ENCODE measurements around the gene ENO3. TPM values are rescaled to one million over a fixed set of nuclear protein-coding genes. Genes with fewer than 3 reads are reported as not detected.

The ENO3 gene
- total and polyA plus RNA-seq, 2 experiments from 2014 or later, result 12.1 to 19.6 TPM

DNA sequence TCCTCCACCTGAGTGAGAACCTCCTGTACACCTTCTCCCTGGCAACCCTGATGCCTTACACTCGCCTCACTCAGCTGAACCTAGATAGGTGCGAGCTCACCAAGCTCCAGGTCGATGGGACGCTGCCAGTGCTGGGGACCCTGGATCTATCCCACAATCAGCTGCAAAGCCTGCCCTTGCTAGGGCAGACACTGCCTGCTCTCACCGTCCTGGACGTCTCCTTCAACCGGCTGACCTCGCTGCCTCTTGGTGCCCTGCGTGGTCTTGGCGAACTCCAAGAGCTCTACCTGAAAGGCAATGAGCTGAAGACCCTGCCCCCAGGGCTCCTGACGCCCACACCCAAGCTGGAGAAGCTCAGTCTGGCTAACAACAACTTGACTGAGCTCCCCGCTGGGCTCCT lies 18.2 kb upstream of the ENO3 start:
- peaks cover 15% of the 10 kb centered on the region for H3K4me1 Mint-ChIP-seq
- no peak overlapping the region for H2AFZ ChIP-seq
- no peak overlapping the region for H3K27ac Mint-ChIP-seq

More for the DNA sequence above, 18.2 kb upstream of the ENO3 start:
- H3K79me2 ChIP-seq (replicated peaks; ENCODE audit: insufficient read depth), result no peaks in the 10 kb centered on the region
- TF ChIP-seq JUNB (IDR thresholded peaks at IDR 0.05; ENCODE audit: unreplicated experiment), result no peak
- no peak for TF ChIP-seq EZH2phosphoT487 (IDR thresholded peaks at IDR 0.05; ENCODE audit: unreplicated experiment)
- no peak for TF ChIP-seq ZNF331 (CRISPR knock-in tag; IDR thresholded peaks at IDR 0.05; ENCODE audit: low read depth)
- TF ChIP-seq, protein P1, sequence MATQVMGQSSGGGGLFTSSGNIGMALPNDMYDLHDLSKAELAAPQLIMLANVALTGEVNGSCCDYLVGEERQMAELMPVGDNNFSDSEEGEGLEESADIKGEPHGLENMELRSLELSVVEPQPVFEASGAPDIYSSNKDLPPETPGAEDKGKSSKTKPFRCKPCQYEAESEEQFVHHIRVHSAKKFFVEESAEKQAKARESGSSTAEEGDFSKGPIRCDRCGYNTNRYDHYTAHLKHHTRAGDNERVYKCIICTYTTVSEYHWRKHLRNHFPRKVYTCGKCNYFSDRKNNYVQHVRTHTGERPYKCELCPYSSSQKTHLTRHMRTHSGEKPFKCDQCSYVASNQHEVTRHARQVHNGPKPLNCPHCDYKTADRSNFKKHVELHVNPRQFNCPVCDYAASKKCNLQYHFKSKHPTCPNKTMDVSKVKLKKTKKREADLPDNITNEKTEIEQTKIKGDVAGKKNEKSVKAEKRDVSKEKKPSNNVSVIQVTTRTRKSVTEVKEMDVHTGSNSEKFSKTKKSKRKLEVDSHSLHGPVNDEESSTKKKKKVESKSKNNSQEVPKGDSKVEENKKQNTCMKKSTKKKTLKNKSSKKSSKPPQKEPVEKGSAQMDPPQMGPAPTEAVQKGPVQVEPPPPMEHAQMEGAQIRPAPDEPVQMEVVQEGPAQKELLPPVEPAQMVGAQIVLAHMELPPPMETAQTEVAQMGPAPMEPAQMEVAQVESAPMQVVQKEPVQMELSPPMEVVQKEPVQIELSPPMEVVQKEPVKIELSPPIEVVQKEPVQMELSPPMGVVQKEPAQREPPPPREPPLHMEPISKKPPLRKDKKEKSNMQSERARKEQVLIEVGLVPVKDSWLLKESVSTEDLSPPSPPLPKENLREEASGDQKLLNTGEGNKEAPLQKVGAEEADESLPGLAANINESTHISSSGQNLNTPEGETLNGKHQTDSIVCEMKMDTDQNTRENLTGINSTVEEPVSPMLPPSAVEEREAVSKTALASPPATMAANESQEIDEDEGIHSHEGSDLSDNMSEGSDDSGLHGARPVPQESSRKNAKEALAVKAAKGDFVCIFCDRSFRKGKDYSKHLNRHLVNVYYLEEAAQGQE (IDR thresholded peaks at IDR 0.05; ENCODE audit: unreplicated experiment), result no peak
- TF ChIP-seq EZH2 (IDR thresholded peaks at IDR 0.05; ENCODE audit: low read depth, unreplicated experiment), result no peak
- TF ChIP-seq NANOG (IDR thresholded peaks at IDR 0.05; ENCODE audit: borderline replicate concordance), result no peak
- no peak for TF ChIP-seq STAT1 (IDR thresholded peaks at IDR 0.05; ENCODE audit: unreplicated experiment)
- TF ChIP-seq, protein P2, sequence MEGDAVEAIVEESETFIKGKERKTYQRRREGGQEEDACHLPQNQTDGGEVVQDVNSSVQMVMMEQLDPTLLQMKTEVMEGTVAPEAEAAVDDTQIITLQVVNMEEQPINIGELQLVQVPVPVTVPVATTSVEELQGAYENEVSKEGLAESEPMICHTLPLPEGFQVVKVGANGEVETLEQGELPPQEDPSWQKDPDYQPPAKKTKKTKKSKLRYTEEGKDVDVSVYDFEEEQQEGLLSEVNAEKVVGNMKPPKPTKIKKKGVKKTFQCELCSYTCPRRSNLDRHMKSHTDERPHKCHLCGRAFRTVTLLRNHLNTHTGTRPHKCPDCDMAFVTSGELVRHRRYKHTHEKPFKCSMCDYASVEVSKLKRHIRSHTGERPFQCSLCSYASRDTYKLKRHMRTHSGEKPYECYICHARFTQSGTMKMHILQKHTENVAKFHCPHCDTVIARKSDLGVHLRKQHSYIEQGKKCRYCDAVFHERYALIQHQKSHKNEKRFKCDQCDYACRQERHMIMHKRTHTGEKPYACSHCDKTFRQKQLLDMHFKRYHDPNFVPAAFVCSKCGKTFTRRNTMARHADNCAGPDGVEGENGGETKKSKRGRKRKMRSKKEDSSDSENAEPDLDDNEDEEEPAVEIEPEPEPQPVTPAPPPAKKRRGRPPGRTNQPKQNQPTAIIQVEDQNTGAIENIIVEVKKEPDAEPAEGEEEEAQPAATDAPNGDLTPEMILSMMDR (conservative IDR thresholded peaks at IDR 0.05; ENCODE audit: low read depth in 2 of 2), result no peak
- TF ChIP-seq, protein P3, sequence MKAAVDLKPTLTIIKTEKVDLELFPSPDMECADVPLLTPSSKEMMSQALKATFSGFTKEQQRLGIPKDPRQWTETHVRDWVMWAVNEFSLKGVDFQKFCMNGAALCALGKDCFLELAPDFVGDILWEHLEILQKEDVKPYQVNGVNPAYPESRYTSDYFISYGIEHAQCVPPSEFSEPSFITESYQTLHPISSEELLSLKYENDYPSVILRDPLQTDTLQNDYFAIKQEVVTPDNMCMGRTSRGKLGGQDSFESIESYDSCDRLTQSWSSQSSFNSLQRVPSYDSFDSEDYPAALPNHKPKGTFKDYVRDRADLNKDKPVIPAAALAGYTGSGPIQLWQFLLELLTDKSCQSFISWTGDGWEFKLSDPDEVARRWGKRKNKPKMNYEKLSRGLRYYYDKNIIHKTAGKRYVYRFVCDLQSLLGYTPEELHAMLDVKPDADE (IDR thresholded peaks at IDR 0.05), result no peak
- TF ChIP-seq ZNF114 (CRISPR knock-in tag; IDR thresholded peaks at IDR 0.05), result no peak
- TF ChIP-seq CREB1 (CRISPR knock-in tag; IDR thresholded peaks at IDR 0.05; ENCODE audit: low read depth), result no peak
- TF ChIP-seq, protein P4, sequence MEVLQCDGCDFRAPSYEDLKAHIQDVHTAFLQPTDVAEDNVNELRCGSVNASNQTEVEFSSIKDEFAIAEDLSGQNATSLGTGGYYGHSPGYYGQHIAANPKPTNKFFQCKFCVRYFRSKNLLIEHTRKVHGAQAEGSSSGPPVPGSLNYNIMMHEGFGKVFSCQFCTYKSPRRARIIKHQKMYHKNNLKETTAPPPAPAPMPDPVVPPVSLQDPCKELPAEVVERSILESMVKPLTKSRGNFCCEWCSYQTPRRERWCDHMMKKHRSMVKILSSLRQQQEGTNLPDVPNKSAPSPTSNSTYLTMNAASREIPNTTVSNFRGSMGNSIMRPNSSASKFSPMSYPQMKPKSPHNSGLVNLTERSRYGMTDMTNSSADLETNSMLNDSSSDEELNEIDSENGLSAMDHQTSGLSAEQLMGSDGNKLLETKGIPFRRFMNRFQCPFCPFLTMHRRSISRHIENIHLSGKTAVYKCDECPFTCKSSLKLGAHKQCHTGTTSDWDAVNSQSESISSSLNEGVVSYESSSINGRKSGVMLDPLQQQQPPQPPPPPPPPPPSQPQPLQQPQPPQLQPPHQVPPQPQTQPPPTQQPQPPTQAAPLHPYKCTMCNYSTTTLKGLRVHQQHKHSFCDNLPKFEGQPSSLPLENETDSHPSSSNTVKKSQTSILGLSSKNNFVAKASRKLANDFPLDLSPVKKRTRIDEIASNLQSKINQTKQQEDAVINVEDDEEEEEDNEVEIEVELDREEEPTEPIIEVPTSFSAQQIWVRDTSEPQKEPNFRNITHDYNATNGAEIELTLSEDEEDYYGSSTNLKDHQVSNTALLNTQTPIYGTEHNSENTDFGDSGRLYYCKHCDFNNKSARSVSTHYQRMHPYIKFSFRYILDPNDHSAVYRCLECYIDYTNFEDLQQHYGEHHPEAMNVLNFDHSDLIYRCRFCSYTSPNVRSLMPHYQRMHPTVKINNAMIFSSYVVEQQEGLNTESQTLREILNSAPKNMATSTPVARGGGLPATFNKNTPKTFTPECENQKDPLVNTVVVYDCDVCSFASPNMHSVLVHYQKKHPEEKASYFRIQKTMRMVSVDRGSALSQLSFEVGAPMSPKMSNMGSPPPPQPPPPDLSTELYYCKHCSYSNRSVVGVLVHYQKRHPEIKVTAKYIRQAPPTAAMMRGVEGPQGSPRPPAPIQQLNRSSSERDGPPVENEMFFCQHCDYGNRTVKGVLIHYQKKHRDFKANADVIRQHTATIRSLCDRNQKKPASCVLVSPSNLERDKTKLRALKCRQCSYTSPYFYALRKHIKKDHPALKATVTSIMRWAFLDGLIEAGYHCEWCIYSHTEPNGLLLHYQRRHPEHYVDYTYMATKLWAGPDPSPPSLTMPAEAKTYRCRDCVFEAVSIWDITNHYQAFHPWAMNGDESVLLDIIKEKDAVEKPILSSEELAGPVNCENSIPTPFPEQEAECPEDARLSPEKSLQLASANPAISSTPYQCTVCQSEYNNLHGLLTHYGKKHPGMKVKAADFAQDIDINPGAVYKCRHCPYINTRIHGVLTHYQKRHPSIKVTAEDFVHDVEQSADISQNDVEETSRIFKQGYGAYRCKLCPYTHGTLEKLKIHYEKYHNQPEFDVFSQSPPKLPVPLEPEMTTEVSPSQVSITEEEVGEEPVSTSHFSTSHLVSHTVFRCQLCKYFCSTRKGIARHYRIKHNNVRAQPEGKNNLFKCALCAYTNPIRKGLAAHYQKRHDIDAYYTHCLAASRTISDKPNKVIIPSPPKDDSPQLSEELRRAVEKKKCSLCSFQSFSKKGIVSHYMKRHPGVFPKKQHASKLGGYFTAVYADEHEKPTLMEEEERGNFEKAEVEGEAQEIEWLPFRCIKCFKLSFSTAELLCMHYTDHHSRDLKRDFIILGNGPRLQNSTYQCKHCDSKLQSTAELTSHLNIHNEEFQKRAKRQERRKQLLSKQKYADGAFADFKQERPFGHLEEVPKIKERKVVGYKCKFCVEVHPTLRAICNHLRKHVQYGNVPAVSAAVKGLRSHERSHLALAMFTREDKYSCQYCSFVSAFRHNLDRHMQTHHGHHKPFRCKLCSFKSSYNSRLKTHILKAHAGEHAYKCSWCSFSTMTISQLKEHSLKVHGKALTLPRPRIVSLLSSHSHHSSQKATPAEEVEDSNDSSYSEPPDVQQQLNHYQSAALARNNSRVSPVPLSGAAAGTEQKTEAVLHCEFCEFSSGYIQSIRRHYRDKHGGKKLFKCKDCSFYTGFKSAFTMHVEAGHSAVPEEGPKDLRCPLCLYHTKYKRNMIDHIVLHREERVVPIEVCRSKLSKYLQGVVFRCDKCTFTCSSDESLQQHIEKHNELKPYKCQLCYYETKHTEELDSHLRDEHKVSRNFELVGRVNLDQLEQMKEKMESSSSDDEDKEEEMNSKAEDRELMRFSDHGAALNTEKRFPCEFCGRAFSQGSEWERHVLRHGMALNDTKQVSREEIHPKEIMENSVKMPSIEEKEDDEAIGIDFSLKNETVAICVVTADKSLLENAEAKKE (CRISPR knock-in tag; IDR thresholded peaks at IDR 0.05), result no peak
- no peak for DNase-seq (ENCODE audit: low spot score)
- no peaks in the 10 kb centered on the region for H3K9me3 Mint-ChIP-seq
- no peaks in the 10 kb centered on the region for H4K20me1 ChIP-seq (replicated peaks; ENCODE audit: insufficient read depth)
- H3K36me3 ChIP-seq (ENCODE audit: insufficient read depth), result no peaks in the 10 kb centered on the region; the same call in 1 of the 2 replicates
- H3K4me2 ChIP-seq, result no peak overlapping the region
- H3K27me3 Mint-ChIP-seq (ENCODE audit: insufficient read depth, low read depth, poor library complexity), result peaks cover 10% of the 10 kb centered on the region
- no peaks in the 10 kb centered on the region for H3K9me2 ChIP-seq (ENCODE audit: insufficient read depth)
- H3K4me3 Mint-ChIP-seq, result no peak overlapping the region
- H3K4me1 ChIP-seq (ENCODE audit: insufficient read depth), result no peaks in the 10 kb centered on the region
- H3K36me3 Mint-ChIP-seq (ENCODE audit: low read depth), result peaks cover 38% of the 10 kb centered on the region
- H3K27me3 ChIP-seq (ENCODE audit: insufficient read depth), result no peaks in the 10 kb centered on the region
- 0 out of 2 replicates have a peak, but pooled peaks cover 4% of the 10 kb centered on the region for H3F3A ChIP-seq (replicated peaks; ENCODE audit: low read depth)
- H3K27ac ChIP-seq (ENCODE audit: low read depth), result no peak overlapping the region
- ATAC-seq, result no peak
- H3K4me3 ChIP-seq, result no peak overlapping the region
